Measurements from ENCODE around the gene VPS37B.

The VPS37B gene

GRCh38 chr12:122851820-122852219 lies 44.1 kb downstream of the VPS37B start:
- TF ChIP-seq EZH2phosphoT487 (IDR thresholded peaks at IDR 0.05; ENCODE audit: low read length) (no peak), EZH2 (optimal IDR thresholded peaks at IDR 0.05; ENCODE audit: low read depth, low read length) (no peak), CTCF (IDR thresholded peaks at IDR 0.05; ENCODE audit: low read length) (no peak)
- no peaks in the 10 kb centered on the region for H3K9me2 ChIP-seq (replicated peaks; ENCODE audit: insufficient read depth, low read length)
- DNase-seq = no peak
- no peak overlapping the region for H3K27ac ChIP-seq (ENCODE audit: low read length)
- no peak overlapping the region for H3K4me2 ChIP-seq (ENCODE audit: low read depth, low read length)
- no peaks in the 10 kb centered on the region for H3K4me1 ChIP-seq (ENCODE audit: low read length)
- no peaks in the 10 kb centered on the region for H4K20me1 ChIP-seq (ENCODE audit: insufficient read depth, low read length)
- H2AFZ ChIP-seq (ENCODE audit: low read length) = no peak overlapping the region
- H3K4me3 ChIP-seq (ENCODE audit: low read length) = no peak overlapping the region
- no peaks in the 10 kb centered on the region for H3K9me3 ChIP-seq (replicated peaks; ENCODE audit: insufficient read depth, low read length)
- H3K27me3 ChIP-seq (replicated peaks; ENCODE audit: insufficient read depth, low read length) = no peaks in the 10 kb centered on the region
- no peaks in the 10 kb centered on the region for H3F3A ChIP-seq (ENCODE audit: insufficient read depth, low read length)
- no peaks in the 10 kb centered on the region for H3K36me3 ChIP-seq (replicated peaks; ENCODE audit: insufficient read depth, low read length)
- H3K9ac ChIP-seq (ENCODE audit: low read length) = no peak overlapping the region
- no peaks in the 10 kb centered on the region for H3K79me2 ChIP-seq (ENCODE audit: low read length)

GRCh38 chr12:122850695-122851350 lies 45.1 kb downstream of the VPS37B start:
- Histone ChIP-seq H3F3A (ENCODE audit: insufficient read depth, low read length) (no peaks in the 10 kb centered on the region), H3K27ac (ENCODE audit: low read length) (no peak overlapping the region), H3K4me3 (ENCODE audit: low read length) (no peak overlapping the region), H3K4me2 (ENCODE audit: low read depth, low read length) (no peak overlapping the region), H2AFZ (ENCODE audit: low read length) (no peak overlapping the region), H3K9ac (ENCODE audit: low read length) (no peak overlapping the region), H3K9me3 (replicated peaks; ENCODE audit: insufficient read depth, low read length) (no peaks in the 10 kb centered on the region), H3K4me1 (ENCODE audit: low read length) (no peaks in the 10 kb centered on the region), H3K27me3 (replicated peaks; ENCODE audit: insufficient read depth, low read length) (no peaks in the 10 kb centered on the region), H3K79me2 (ENCODE audit: low read length) (no peaks in the 10 kb centered on the region), H3K9me2 (replicated peaks; ENCODE audit: insufficient read depth, low read length) (no peaks in the 10 kb centered on the region), H3K36me3 (replicated peaks; ENCODE audit: insufficient read depth, low read length) (no peaks in the 10 kb centered on the region), H4K20me1 (ENCODE audit: insufficient read depth, low read length) (no peaks in the 10 kb centered on the region)
- DNase-seq = no peak
- no peak for TF ChIP-seq EZH2phosphoT487 (IDR thresholded peaks at IDR 0.05; ENCODE audit: low read length)

DNA sequence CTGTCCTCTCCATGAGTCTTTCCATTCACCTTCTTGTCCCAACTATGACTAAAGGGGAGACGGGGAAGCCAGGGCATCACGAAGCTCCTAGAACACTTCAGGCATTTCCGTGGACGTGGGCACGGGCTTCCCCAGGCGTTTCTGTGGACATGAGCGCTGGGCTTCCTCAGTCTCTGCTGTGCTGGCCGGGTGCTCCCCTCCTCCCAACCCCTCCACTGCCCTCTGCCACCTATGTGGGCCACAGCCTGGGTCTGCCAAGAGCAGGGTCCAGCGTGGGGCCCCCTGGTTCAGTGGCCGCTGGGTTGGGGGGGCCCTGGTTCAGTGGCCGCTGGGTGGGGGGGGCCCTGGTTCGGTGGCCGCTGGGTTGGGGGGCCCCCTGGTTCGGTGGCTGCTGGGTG lies 45.9 kb downstream of the VPS37B start:
- no peaks in the 10 kb centered on the region for H3K9me3 ChIP-seq (replicated peaks; ENCODE audit: insufficient read depth, low read length)
- H4K20me1 ChIP-seq (ENCODE audit: insufficient read depth, low read length) = no peaks in the 10 kb centered on the region
- H3K36me3 ChIP-seq (replicated peaks; ENCODE audit: insufficient read depth, low read length) = no peaks in the 10 kb centered on the region
- H3F3A ChIP-seq (ENCODE audit: insufficient read depth, low read length) = no peaks in the 10 kb centered on the region
- H3K4me3 ChIP-seq (ENCODE audit: low read length) = no peak overlapping the region
- no peaks in the 10 kb centered on the region for H3K79me2 ChIP-seq (ENCODE audit: low read length)
- H3K4me1 ChIP-seq (ENCODE audit: low read length) = no peaks in the 10 kb centered on the region
- DNase-seq = no peak
- H3K27me3 ChIP-seq (replicated peaks; ENCODE audit: insufficient read depth, low read length) = no peaks in the 10 kb centered on the region
- no peak overlapping the region for H3K27ac ChIP-seq (ENCODE audit: low read length)
- TF ChIP-seq EZH2phosphoT487 (IDR thresholded peaks at IDR 0.05; ENCODE audit: low read length) (no peak), EZH2 (optimal IDR thresholded peaks at IDR 0.05; ENCODE audit: low read depth, low read length) (no peak), CTCF (IDR thresholded peaks at IDR 0.05; ENCODE audit: low read length) (no peak)
- no peaks in the 10 kb centered on the region for H3K9me2 ChIP-seq (replicated peaks; ENCODE audit: insufficient read depth, low read length)
- no peak overlapping the region for H3K4me2 ChIP-seq (ENCODE audit: low read depth, low read length)
- H3K9ac ChIP-seq (ENCODE audit: low read length) = no peak overlapping the region
- no peak overlapping the region for H2AFZ ChIP-seq (ENCODE audit: low read length)

DNA sequence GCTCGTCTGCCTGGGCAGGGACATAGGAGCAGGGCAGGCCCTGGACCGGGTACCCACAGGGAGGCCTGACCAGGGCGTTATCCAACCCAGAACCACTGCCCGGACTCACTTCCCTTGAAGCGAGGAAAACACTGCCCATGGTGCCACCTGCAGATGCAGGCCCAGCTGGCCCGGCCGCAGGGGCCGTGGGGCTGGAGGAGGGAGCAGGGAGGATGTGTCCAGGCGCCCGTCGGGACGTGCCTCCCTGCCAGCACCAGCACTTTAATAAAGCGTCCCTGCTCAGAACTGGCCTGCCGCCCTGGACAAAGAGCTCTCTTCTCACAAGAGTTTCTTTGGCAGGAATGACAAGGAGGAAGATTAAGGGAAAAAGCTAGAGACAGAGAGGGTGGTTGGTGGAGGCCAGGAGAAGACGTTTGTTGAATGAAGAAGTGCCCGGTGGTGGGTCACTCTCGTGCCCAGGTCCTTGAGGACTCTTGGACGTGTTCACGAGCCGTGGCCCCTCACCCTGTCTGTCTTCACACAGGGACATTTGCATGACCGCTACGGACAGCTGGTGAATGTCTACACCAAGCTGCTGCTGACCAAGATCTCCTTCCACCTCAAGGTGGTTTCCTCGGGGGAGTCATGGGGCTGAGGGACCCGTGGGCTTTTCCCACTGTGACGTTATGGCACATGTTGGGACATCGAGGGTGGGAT lies 46.4 kb downstream of the VPS37B start:
- no peak overlapping the region for H3K4me2 ChIP-seq (ENCODE audit: low read depth, low read length)
- DNase-seq = no peak
- no peaks in the 10 kb centered on the region for H3K9me2 ChIP-seq (replicated peaks; ENCODE audit: insufficient read depth, low read length)
- H2AFZ ChIP-seq (ENCODE audit: low read length) = no peak overlapping the region
- no peaks in the 10 kb centered on the region for H3K4me1 ChIP-seq (ENCODE audit: low read length)
- no peak overlapping the region for H3K4me3 ChIP-seq (ENCODE audit: low read length)
- no peaks in the 10 kb centered on the region for H3K9me3 ChIP-seq (replicated peaks; ENCODE audit: insufficient read depth, low read length)
- no peaks in the 10 kb centered on the region for H3F3A ChIP-seq (ENCODE audit: insufficient read depth, low read length)
- TF ChIP-seq CTCF (IDR thresholded peaks at IDR 0.05; ENCODE audit: low read length) (no peak), EZH2 (optimal IDR thresholded peaks at IDR 0.05; ENCODE audit: low read depth, low read length) (no peak), EZH2phosphoT487 (IDR thresholded peaks at IDR 0.05; ENCODE audit: low read length) (no peak)
- H3K36me3 ChIP-seq (replicated peaks; ENCODE audit: insufficient read depth, low read length) = no peaks in the 10 kb centered on the region
- no peaks in the 10 kb centered on the region for H4K20me1 ChIP-seq (ENCODE audit: insufficient read depth, low read length)
- H3K27ac ChIP-seq (ENCODE audit: low read length) = no peak overlapping the region
- H3K27me3 ChIP-seq (replicated peaks; ENCODE audit: insufficient read depth, low read length) = no peaks in the 10 kb centered on the region
- no peaks in the 10 kb centered on the region for H3K79me2 ChIP-seq (ENCODE audit: low read length)
- no peak overlapping the region for H3K9ac ChIP-seq (ENCODE audit: low read length)
